HUDEP-2 (cell line): ENCODE results near the gene CLEC3B.
"Not testable (repeated sequence)": the region's sequence is repeated elsewhere in the genome, so short reads cannot be mapped to it uniquely, and the experiment has no call there.

ENCODE experiments used
- DNase-seq, 76 experiments: peaks; one replicate each; lab custom pipeline; 2025; ENCODE audit not compliant: unreplicated experiment in 76 of 76; lab: John Stamatoyannopoulos, UW

The CLEC3B gene

DNA sequence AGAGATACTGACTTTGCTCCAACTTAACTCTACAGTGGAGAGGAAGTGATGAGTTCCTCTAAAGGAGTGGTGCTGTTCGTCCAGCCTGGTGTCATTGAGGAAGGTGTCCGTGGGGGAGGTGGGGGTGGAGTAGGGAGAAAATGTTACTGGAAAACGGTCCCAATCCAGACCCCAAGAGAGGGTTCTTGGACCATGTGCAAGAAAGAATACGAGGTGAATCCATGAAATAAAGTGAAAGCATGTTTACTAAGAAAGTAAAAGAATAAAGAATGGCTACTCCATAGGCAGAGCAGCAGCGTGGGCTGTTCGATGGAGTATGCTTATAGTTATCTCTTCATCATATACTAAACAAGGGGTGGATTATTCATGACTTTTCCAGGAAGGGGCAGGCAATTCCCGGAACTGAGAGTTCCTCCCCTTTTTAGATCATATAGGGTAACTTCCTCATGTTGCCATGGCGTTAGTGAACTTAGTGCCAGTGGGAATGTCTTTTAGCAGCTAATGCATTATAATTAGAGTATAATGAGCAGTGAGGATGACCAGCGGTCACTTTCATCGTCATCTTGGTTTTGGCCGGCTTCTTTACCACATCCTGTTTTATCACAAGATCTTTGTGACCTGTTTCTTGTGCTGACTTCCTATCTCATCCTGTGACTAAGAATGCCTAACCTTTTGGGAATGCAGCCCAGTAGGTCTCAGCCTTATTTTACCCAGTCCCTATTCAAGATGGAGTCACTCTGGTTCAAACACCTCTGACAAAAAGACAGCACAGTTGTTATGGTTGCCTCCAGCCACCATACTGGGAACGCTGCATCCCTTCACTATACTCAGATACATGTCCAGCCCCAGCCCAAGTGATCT lies 38.6 kb downstream of the CLEC3B start:
- DNase-seq: peak in 75 of 76 experiments; percentile 20 to 96 (median 80)

DNA sequence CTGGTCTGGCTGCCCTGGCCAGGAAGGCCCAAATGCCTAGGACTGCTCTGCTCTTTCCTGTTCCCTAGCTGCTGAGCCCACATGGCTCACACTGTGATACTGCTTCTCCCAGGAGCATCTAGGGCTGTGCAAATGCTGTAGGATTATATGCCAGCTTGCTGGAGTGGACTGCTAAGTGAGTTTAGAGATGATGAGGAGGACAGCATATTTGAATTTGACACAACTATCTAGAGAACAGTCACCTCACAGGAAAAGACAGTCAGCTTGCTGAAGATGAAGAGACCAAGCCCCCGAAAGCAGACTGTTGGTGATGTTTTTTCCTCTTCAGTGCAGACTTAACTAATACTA lies 39.2 kb downstream of the CLEC3B start:
- no peak for DNase-seq

DNA sequence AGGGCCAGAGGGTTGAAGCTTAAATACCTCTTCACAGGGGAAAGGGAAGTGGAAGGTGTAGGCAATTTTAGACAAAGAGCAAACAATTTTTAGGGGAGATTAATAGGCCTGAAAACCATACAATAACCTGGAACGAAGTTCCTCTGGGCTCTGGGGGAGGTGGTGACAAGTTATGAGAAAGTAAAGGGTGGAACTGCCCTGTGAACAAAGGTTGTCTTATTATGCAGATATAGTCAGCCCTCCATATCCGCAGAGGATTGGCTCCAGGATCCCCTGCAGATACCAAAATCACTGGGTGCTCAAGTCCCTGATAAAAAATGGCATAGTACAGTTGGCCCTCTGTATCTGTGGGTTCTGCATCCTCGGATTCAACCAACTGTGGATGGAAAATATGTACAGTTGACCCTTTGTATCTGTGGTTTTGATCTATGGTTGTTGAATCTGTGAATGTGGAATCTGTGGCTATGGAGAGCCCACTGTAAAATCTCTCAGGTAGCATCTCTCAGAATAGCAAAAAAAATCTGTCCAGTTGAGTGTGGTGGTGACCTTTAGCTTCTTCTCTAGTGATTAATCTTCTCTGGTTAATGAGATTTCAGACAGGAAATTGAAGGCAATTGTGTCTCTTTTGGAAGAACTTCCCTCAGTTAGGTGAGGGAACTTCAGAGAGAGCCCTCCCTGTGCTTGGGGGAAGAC lies 40.2 kb downstream of the CLEC3B start:
- no peak for DNase-seq

DNA sequence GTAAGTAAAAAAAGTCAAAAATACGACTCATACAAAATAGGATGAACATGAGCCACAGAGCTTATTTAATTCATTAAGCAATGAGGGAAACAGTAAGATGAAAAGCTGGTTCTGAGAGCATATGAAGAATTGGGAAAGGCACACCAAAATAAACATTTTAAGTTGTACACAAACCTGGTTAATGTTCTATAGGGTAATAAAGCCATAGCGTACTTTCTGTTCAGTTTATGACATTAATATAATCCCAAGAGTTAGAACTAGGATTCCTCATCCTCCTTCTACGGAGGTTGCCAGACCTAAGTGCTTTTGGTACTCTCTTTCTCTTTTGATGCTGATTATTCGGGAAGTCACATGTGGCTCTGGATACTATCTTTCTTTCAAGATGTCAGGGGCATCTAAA lies 41.4 kb downstream of the CLEC3B start:
- DNase-seq: no peak

DNA sequence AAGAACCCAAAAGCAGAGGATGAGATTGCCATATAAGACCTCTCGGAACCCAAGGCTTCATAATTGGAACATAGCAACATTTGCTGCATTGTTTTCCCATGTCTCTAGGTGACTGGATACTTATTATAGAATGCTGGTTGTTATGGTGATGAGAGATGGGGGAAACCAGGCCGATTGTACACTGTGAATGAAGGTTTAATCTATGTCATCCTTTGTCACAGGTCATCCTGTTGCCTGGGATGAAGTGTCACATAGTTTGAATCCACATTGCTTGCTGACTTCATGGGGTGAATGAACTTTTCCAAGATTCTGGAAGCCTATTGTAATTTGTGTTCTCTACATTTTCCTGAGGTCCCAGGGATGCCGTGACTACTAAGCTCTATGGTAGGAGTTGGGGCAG lies 41.8 kb downstream of the CLEC3B start:
- DNase-seq: no peak

DNA sequence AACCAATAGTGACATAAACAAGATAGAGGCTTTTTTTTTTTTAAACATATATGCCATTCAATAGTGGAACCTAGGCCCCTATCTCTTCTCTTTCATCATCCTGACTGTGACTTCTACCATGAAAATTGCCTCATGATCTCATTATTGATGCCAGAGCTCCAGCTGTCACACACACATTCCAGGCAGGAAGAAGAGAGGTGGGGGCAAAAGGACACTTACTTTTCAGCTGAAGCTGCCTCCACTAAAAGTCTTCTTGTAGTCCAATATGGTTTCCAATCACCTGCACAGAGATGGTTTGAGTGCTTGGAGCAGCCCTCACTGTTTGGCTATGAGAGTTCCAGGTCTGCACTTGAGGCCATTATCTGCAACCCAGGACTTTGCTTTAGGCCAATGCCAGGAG lies 45.0 kb downstream of the CLEC3B start:
- no peak for DNase-seq

DNA sequence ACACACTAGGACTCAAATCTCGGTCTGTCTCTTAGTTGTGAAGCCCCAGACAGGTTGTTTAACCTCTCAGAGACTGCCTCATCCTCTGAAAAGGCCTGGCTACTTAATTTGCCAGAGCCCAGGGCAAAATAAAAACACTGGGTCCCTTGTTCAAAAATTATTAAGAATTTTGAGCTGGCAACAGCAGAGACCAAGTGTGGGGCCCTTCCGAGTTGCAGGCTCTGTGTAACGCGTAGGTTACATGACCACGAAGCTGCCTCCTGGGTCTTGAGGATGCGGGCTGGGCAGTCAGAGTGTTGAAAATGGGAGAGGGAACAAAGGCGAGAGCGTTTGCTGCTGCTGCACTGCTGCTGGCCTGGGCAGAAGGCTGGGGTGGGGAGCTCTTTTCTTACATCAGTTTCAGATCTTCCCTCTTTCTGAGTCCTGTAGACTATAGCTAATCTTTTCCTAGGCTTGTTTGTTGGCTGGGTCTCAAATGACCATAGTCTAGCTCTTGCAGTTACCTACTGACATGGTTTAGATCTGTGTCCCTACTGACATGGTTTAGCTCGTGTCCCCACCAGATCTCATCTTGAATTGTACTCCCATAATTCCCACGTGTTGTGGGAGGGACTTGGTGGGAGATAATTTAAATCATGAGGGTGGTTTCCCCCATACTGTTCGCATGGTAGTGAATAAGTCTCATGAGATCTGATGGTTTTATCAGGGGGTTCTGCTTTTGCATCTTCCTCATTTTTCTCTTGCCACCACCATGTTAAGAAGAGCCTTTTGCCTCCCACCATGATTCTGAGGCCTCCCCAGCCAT lies 49.9 kb downstream of the CLEC3B start:
- no peak for DNase-seq

DNA sequence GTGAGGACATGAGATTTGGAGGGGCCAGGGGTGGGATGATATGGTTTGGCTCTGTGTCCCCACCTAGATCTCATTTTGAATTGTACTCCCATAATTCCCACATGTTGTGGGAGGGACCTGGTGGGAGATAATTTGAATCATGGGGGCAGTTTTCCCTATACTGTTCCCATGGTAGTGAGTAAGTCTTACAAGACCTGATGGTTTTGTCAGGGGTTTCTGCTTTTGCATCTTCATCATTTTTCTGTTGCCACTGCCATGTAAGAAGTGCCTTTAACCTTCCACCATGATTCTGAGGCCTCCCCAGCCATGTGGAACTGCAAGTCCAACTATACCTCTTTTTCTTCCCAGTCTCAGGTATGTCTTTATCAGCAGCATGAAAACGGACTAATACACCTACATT lies 52.2 kb downstream of the CLEC3B start:
- DNase-seq: not testable (repeated sequence)

DNA sequence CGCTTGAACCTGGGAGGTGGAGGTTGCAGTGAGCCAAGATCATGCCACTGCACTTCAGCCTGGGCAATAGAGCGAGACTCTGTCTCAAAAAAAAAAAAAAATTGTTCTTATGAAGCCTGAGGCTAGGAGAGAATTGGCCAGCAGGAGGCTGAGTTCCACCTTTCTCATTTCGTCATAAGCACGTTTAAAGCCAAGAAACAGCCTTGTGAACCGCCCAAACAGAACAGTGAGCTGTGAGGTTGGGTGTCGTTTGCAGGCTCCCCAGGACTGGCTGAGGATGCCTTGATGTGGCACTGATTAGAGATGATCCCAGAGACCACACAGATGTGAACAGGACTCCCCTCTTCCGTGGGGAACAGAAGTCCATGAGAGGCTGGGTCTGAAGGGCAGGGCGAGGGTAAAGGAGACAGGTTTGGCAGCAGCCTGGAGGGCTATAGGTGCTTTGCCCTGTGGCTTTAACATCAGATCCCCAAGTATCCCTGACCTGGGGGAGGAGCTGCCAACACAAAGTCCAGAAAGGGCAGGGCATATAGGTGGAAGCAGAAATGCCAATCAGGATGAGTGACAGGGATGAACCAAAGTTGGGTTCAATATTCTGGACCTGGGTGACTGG lies 52.9 kb downstream of the CLEC3B start:
- peak in 1 of 76 experiments; percentile 3 for DNase-seq

DNA sequence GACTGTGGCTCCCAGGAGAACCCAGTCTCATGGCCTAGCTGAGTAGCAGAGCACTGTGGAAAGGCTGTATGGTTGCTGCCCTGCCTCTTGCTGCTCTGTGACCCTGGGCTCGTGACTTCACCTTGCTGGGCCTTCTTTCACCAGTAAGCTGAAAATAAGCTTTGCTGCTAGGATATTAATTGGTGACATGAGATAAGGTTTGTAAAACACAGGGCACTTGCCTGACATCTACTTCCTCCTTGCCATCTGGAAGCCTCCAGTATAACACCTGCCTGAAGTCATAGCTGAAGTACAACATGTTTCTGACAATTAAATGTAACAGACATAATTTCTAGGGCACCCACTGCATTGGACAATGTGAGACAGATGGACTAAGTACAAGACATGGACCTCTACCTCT lies 53.6 kb downstream of the CLEC3B start:
- DNase-seq: no peak

DNA sequence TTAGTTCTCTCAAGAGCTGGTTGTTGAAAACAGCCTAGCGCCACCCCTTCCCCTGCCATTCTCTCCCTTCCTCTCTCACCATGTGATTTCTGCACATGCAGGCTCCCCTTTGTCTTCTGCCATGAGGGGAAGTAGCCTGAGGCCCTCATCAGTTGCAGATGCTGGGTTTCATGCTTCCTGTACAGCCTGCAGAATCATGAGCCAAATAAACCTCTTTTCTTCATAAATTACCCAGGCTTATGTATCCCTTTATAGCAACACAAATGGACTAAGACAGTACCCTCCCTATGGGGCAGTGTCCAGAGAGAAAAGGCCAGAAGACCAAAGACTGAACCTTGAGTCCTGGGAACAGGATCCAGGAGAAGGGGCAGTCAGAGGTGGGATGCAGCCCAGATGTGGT lies 54.7 kb downstream of the CLEC3B start:
- DNase-seq: no peak

DNA sequence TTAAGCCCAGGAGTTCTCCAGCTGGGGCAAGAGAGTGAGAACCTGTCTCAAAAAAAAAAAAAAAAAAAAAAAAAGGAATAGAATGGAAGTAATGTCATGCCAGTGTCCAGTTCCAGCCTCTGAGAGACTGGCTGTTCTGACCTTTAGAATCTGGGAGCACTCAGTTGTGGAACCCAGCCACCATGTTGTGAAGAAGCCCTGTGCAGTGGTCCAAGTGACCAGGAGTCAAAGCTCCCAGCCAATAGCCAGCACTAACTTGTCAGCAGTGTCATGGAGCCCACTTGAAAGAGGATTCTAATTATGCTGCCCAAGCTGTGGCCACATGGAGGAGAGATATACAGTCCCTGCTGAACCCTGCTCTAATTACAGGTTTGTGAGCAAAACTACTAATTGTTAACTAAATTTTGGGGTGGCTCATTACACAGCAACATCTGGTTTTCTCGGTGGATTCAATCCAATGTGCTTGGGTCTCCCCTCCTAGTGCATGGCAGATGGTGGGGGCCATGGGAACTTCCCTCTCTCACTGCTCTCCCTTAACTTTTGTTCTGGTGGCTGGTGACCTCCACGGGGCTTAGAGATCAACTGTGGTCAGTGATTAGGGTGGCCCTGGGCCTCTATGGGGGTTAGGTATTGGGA lies 55.5 kb downstream of the CLEC3B start:
- DNase-seq: no peak

DNA sequence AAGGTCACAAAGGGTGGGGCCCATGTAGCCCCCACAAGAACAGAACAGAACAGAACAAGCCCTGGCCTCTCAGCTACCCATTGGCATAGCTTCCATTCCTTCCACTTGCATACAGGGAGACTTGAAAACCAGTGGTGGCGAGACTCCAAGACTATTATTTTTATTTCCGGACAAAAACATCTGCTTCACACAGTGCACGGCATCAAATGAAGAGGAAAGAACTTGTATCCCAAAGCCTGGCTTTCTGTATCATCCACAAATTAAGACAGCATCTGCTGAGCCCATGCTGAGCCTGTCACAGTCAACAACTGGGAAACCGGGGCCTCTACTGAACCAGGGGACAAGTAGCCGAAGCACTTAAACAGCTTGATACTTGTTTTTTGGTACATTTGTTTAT lies 56.0 kb downstream of the CLEC3B start:
- DNase-seq: no peak

DNA sequence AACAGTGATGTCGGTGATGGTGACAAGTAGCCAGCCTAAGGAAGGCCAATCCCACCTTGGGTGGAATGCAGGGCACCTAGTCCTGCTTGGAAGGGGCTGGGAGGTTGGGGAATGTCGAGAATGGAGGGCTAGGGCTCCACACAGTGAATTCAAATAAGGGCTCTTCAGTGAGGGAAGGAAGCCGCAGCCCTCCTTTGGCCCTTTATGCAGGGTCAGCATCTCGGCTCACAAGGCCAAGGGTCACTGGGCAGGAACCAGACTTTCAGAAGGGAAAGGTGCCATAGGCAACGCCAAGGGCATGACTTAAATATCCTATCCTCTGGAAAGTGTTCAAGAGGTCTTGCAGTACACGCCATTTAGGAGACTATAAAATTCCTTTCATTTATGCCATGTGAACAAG lies 56.9 kb downstream of the CLEC3B start:
- no peak for DNase-seq

DNA sequence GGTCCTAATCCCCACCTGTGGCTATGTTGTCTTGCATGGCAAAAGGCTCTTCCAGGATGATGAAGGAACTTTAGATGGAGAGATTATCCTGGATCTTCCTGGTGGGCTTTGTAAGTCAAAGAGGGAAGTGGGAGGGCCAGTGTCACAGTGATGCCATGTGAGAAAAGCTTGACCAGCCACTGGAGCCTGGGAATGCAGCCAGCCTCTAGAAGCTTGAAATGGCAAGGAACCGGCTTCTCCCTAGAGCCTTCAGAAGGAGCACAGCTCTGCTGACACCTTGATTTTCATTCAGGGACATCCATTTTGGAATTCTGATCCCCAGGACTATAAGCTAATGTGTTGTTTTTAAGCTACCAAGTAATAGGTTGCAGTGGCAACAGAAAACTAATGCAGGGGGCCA lies 58.3 kb downstream of the CLEC3B start:
- DNase-seq: no peak

DNA sequence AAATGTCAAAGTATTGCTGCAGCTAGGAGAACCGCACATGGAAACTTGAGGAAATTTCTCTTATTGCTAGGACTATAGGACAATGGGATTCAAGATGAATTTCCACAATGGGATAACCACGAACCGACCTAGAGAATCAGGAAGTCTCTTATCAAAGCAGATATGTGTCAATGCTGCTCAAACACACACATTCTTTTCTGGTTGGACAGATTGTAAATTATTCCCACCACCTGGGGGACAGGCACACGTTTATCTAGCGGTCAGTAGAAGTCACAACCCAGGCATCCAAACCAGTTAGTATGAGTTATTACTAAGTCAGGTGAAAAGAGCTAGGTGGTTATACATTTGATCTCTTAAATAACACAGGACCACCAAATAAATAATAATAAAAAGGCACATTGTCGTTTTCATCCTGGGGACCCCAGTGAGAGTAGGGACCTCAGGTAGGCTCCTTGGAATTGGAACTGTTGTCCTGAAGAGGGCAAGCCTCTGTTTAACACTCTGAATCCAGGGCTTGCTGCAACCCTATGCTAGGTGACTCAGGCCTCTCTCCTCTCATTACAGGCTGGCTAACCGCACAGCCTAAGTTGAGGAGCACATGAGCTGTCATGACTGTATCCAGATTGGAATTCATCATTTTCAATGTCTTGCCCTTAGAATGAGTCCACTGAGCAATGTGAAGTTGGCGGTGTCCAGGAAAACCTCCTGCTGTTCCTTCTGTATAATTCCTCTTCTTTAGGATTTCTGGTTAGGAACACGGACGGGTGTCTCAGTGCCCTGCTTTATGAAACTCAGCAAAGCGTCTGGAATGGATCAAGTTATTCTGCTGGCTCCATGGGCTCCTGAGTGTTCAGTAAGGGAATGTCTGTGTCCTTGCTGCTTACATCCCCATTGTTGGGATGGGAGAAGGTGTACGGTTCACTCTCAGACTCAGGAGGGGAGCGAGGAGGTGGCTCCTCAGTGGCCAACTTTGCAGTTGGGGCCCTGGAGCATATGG lies 59.0 kb downstream of the CLEC3B start:
- no peak for DNase-seq
